DMS79 treated with DMSO at 0.1 percent for 48 hours (cell line): ENCODE results near the gene IQSEC1.

ENCODE experiments used
- DNase-seq: peaks from one replicate; lab custom pipeline; 2025; lab: John Stamatoyannopoulos, UW

IQSEC1 gene

DNA sequence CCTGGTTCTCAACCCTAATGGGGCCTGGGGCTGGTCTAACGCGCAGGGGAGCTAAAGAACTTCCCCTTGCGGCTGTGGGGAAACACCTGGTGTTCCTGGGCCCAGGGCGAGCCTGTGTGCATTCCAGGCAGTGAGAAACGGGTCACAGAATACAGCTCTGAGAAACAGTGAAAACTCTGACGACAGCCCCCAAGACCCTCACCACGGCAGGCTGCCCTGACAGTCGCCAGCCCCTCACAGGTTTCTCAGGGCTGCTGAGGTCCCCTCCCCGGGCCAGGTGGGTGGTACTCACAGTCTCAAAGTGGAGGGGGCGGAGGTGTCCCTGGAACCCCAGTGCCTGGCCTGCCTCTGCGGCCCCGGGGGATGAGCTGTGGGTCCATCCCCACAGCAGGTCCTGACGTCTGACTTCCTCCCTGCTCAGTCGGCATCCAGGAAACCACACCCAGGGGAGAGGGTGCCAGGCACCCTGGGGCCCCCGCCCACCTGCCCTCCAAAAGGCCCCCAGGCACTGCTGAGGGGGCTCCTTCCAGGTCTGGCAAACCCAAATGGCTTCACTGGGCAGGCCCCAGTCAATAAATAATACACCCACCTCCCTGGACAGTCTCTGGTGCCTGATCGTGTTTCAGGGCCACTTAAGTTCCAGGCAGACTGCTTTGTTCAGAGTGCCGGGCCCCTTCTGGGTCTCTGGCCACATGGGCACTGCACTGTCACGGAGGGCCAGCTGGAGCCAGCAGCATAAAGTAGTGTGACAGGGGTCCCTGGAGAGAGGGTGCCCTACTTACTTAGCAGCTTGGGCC is 57.7 kb downstream of the IQSEC1 start:
- DNase-seq = no peak

DNA sequence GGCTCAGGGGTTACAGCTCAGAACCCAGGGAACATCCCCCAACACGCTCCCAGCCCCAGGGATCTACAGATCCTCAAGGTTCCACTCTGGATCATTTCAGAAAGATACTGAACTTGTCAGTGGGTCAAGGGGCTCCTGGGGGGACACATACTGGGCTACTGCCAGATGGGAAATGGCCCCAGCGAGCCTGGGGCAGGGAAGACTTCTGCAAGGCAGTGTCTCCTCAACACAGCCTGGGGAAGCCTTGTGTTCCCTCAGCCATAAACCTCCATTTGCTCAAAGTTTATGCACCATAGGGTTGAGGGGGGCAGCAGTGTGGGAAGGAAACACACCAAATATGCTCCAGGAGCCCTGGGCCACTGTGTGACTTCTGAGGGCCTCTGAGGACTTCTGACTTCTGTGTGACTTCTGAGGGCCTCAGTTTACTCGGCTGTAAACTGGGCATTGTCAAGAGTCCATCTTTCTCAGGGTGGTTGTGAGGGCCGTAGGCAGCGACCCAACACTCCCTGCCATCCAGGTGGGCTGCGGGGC is 58.4 kb downstream of the IQSEC1 start:
- no peak for DNase-seq

DNA sequence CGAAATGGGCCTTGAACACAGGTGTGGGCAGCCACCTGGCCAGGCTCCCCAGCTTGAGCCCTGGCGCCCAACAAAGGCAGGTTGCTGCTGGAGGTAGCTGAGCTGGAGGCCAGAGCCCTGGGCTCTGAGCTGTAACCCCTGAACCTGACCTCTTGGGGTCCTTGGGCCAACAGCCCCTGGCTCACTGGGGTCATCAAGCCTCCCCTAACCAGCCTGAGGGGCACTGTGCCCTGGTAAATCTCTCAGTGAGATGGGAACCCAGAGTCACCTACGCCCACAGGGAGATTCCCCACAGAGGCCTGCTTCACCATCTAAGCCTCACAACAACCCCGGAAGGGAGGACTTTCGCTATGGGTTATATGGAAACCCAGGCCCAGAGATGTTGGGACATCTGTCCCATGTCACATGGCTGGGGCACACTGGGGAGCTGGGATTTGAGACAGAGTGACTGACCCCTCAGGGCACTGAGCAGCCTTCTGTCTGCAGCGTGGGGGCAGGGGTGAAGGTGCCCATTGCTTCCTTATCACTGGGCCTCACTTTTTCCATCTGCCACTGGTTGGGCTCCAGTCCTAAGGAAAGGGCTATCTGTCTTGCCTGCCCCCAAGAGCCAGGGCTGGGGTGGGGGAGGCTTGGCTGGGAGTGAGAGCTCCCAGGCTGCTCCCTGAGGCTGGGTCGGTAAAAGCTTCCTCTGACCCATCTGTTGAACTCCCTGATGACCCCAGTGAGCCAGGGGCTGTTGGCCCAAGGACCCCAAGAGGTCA is 59.1 kb downstream of the IQSEC1 start:
- no peak for DNase-seq

GRCh38 chr3:13013566-13013965 is 59.7 kb downstream of the IQSEC1 start:
- DNase-seq = no peak

GRCh38 chr3:13013151-13013561 is 60.1 kb downstream of the IQSEC1 start:
- DNase-seq = no peak

- no peak for DNase-seq
Measured at GRCh38 chr3:13012221-13012691, 61.0 kb downstream of the IQSEC1 start.

DNA sequence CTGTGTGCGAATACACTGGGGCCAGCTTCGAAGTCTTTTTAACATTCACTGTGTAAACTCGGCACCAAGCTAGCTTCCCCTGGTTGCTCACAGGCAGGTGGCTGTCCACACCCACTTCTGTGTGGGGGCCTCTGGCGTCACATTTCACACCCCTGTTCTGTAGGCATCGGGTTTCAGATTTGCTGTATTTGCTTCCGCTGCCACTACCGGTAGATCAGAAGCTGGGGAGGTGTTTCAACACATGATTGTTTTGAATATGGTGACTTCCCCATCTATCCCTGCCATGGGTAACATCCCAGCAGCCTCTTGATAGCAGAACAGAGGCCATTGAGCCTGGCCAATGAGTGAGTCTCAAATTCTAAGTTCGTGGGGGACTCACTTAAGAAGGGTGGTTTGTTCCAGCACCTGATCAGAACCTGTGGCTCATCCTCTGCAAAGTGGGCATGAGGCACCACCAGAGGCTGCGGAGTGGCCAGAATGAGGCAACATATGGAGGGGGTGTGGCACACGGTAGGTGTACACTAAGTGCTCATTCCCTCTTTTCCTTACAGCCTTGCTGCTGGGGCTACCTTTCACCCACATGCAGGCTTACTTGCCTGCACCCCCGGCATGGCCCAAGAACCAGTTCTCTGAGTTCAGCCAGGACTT is 61.5 kb downstream of the IQSEC1 start:
- DNase-seq = no peak

GRCh38 chr3:13010780-13011572 is 62.3 kb downstream of the IQSEC1 start:
- no peak for DNase-seq

DNA sequence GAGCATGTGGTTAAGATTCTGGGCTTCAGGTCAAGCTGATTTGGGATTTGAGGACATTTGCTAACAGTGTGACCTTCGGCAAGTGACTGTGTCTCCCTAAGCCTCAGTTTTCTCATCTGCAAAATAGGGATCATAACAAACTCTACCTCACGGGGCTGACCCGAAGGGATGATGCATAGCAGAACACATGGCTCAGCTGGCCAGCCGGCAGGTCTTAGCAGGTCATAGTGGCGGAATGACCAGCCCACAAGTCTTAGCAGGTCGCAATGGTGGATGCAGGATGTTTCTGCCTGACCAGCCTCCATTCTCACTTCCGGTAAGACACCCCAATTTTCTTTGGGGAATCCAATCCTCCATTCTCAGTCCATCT is 63.3 kb downstream of the IQSEC1 start:
- DNase-seq = no peak

- no peak for DNase-seq
Measured at GRCh38 chr3:13009132-13009945, 63.9 kb downstream of the IQSEC1 start.

- no peak for DNase-seq
Measured at GRCh38 chr3:13008155-13008995, 64.9 kb downstream of the IQSEC1 start.

GRCh38 chr3:13007251-13007941 is 65.8 kb downstream of the IQSEC1 start:
- DNase-seq = no peak

- DNase-seq = no peak
Measured at GRCh38 chr3:13006216-13006990, 66.8 kb downstream of the IQSEC1 start.

- DNase-seq = no peak
Measured at GRCh38 chr3:13005301-13005700, 67.9 kb downstream of the IQSEC1 start.

GRCh38 chr3:13004376-13004775 is 68.9 kb downstream of the IQSEC1 start:
- DNase-seq = no peak

GRCh38 chr3:13003608-13004007 is 69.6 kb downstream of the IQSEC1 start:
- DNase-seq = no peak

- DNase-seq = no peak
Measured at GRCh38 chr3:13002398-13003124, 70.7 kb downstream of the IQSEC1 start.
